Lung (tissue), 12 donors: ENCODE measurements around the gene GET4. TPM values are rescaled to one million over a fixed set of nuclear protein-coding genes. Genes with fewer than 3 reads are reported as not detected.

ENCODE experiments used
- ATAC-seq: fragments of 200-7000 bp; cut with Tn5 transposase; one replicate; pipeline ENCODE4 v1.9.1; 2020; ENCODE audit warnings: moderate number of reproducible peaks; ENCODE audit not compliant: insufficient read depth, low FRiP score
- DNase-seq, 3 donors: peaks; one replicate each; pipeline ENCODE4 v3.0.0-alpha.2; 2013 to 2017
- H3K27ac ChIP-seq, 2 donors: one replicate each; pipeline ENCODE4 v1.5.1; 2013; ENCODE audit warnings: mild to moderate bottlenecking in 2 of 2, moderate library complexity in 2 of 2, control low read depth in 1 of 2, inconsistent platforms in 1 of 2, low read depth in 1 of 2, low read length in 1 of 2
- H3K27me3 ChIP-seq, 3 donors: one replicate each; pipeline ENCODE4 v1.5.1; 2013; ENCODE audit warnings: low read length in 2 of 3; ENCODE audit not compliant: control insufficient read depth in 3 of 3, insufficient read depth in 3 of 3
- H3K36me3 ChIP-seq, 4 donors: one replicate each; pipeline ENCODE4 v1.5.1; 2013; ENCODE audit warnings: low read length in 4 of 4, mild to moderate bottlenecking in 1 of 4, moderate library complexity in 1 of 4; ENCODE audit not compliant: control insufficient read depth in 4 of 4, insufficient read depth in 4 of 4
- H3K4me1 ChIP-seq, 5 donors: one replicate each; pipeline ENCODE4 v1.5.1; 2013; ENCODE audit warnings: low read length in 5 of 5, mild to moderate bottlenecking in 2 of 5, moderate library complexity in 1 of 5; ENCODE audit not compliant: control insufficient read depth in 5 of 5, insufficient read depth in 5 of 5
- H3K4me3 ChIP-seq: one replicate; pipeline ENCODE4 v1.5.1; 2013; ENCODE audit warnings: mild to moderate bottlenecking, control low read depth, moderate library complexity
- H3K9ac ChIP-seq, 2 donors: one replicate each; pipeline ENCODE4 v1.5.1; 2013; ENCODE audit warnings: low read length in 2 of 2, control low read depth in 1 of 2; ENCODE audit not compliant: insufficient read depth in 1 of 2
- H3K9me3 ChIP-seq, 4 donors: one replicate each; pipeline ENCODE4 v1.5.1; 2013; ENCODE audit warnings: low read length in 3 of 4, mild to moderate bottlenecking in 1 of 4, moderate library complexity in 1 of 4; ENCODE audit not compliant: control insufficient read depth in 4 of 4, insufficient read depth in 3 of 4
- WGBS, 2 donors: extraction: QIAGEN DNeasy Blood & Tissue Kit; methylation state at CpG; one replicate each; pipeline ENCODE4 v1.1.7; 2013; 5-methylcytosine and 5-hydroxymethylcytosine counted together
- polyA plus RNA-seq, 2 donors: library from polyadenylated mRNA; stranded (reverse); fragments of 200-250 nt; gene quantifications; one replicate each; pipeline ENCODE4 v1.2.1, GENCODE V29; 2013
- total RNA-seq, 2 donors: library from RNA; depleted of rRNA in 1 of 2; stranded (reverse); fragments of >200 nt in 1 of 2; gene quantifications; one replicate each; pipeline ENCODE4 v1.2.1, GENCODE V29; 2014 to 2021
- TF ChIP-seq, protein P1 (sequence below): IDR thresholded peaks from 2 replicates; pipeline ENCODE4 v1.5.1; 2012; ENCODE audit warnings: mild to moderate bottlenecking; ENCODE audit errors: control extremely low read depth, extremely low read depth
- donor health status: control.
- donor health status: control.
- donor health status: Bipolar disorder and iron deficiency.
- donor health status: healthy.
- donor health status: DM: yes; HTN: yes; CAD: no.

Gene GET4
- total and polyA plus RNA-seq, 4 donors, result 34.1 to 41.8 (median 40.0) TPM

- H3K4me1 ChIP-seq, result peaks cover 4 to 14% (median 10%) of the 10 kb centered on the region in 5 donors
- no peaks in the 10 kb centered on the region for H3K27me3 ChIP-seq
- WGBS, 2 donors, result 81 to 87% methylated on average over 7 of the region's 7 CpGs
- no peak overlapping the region for H3K9ac ChIP-seq
- ATAC-seq (no peak), DNase-seq (no peak)
- TF ChIP-seq, protein P1, sequence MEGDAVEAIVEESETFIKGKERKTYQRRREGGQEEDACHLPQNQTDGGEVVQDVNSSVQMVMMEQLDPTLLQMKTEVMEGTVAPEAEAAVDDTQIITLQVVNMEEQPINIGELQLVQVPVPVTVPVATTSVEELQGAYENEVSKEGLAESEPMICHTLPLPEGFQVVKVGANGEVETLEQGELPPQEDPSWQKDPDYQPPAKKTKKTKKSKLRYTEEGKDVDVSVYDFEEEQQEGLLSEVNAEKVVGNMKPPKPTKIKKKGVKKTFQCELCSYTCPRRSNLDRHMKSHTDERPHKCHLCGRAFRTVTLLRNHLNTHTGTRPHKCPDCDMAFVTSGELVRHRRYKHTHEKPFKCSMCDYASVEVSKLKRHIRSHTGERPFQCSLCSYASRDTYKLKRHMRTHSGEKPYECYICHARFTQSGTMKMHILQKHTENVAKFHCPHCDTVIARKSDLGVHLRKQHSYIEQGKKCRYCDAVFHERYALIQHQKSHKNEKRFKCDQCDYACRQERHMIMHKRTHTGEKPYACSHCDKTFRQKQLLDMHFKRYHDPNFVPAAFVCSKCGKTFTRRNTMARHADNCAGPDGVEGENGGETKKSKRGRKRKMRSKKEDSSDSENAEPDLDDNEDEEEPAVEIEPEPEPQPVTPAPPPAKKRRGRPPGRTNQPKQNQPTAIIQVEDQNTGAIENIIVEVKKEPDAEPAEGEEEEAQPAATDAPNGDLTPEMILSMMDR, result no peak
- no peak overlapping the region for H3K4me3 ChIP-seq
- peaks cover 0 to 14% (median 12%) of the 10 kb centered on the region in 4 donors for H3K36me3 ChIP-seq
- peak overlapping the region in 1 of 2 donors; percentile 87 for H3K27ac ChIP-seq
- H3K9me3 ChIP-seq, result no peaks in the 10 kb centered on the region
Observed at GRCh38 chr7:875051-875450, 1.3 kb upstream of the GET4 start.

- peaks cover 4 to 14% (median 11%) of the 10 kb centered on the region in 5 donors for H3K4me1 ChIP-seq
Observed at GRCh38 chr7:875476-876076, 778 bp upstream of the GET4 start.

GRCh38 chr7:876972-877311 is 588 bp downstream of the GET4 start:
- peak overlapping the region; percentile 87 to 95 for H3K27ac ChIP-seq
- ATAC-seq, result no peak
- no peaks in the 10 kb centered on the region for H3K27me3 ChIP-seq
- DNase-seq, result no peak
- 1 to 2% methylated on average over 15 to 26 of the region's 26 CpGs for WGBS, 2 donors
- H3K9me3 ChIP-seq, result no peaks in the 10 kb centered on the region
- TF ChIP-seq, protein P1, result no peak
- H3K4me1 ChIP-seq, result peaks cover 4 to 14% (median 11%) of the 10 kb centered on the region in 5 donors
- peaks cover 0 to 15% (median 12%) of the 10 kb centered on the region in 4 donors for H3K36me3 ChIP-seq
- H3K9ac ChIP-seq, result peak overlapping the region; percentile 55
- H3K4me3 ChIP-seq, result peak overlapping the region; percentile 92

More at GRCh38 chr7:875476-876076, 778 bp upstream of the GET4 start:
- DNase-seq (no peak), ATAC-seq (no peak)
- 77 to 81% methylated on average over 27 of the region's 27 CpGs for WGBS, 2 donors
- no peaks in the 10 kb centered on the region for H3K9me3 ChIP-seq
- no peak overlapping the region for H3K4me3 ChIP-seq
- no peaks in the 10 kb centered on the region for H3K27me3 ChIP-seq
- peaks cover 0 to 13% (median 13%) of the 10 kb centered on the region in 4 donors for H3K36me3 ChIP-seq
- H3K27ac ChIP-seq, result peak overlapping the region; percentile 55 to 87
- TF ChIP-seq, protein P1, result no peak
- no peak overlapping the region for H3K9ac ChIP-seq
